SK-N-SH (cell line): ENCODE measurements around the gene CRIP2. TPM values are rescaled to one million over a fixed set of nuclear protein-coding genes. Genes with fewer than 3 reads are reported as not detected.

ENCODE experiments used
- CTCF ChIA-PET: fragments of 300-600, 350-600 bp; formaldehyde crosslinking; extraction: SDS; loops from one replicate; lab custom pipeline; 2021; lab: Yijun Ruan, JAX
- POLR2A ChIA-PET: fragments of 350-600 bp; sonication (Branson Sonifier 250); formaldehyde crosslinking; extraction: SDS; loops from one replicate; lab custom pipeline; 2020; ENCODE audit warnings: antibody characterized with exemption, inconsistent platforms; lab: Yijun Ruan, JAX
- DNase-seq: peaks from one replicate; pipeline ENCODE4 v3.0.0; 2012
- H2AFZ ChIP-seq: fragments of 200-600 bp; sonication (generic); 2 replicates; pipeline ENCODE4 v1.8.1; 2016; ENCODE audit warnings: antibody characterized with exemption, mild to moderate bottlenecking, low read depth
- H3F3A ChIP-seq: fragments of 200-600 bp; sonication (generic); replicated peaks from 2 replicates; pipeline ENCODE3; 2016; ENCODE audit warnings: antibody characterized with exemption, mild to moderate bottlenecking; ENCODE audit not compliant: insufficient read depth
- H3K27ac ChIP-seq, 2 experiments: fragments of 200-500 bp in 1 of 2; fragments of 200-600 bp in 1 of 2; sonication (Bioruptor generic) in 1 of 2; sonication (generic), shearing (Covaris generic) in 1 of 2; 2 replicates each; pipeline versions ENCODE4 v1.5.1 to v1.6.1; 2014 to 2016; ENCODE audit warnings: low read depth in 2 of 2, inconsistent platforms in 1 of 2, low read length in 1 of 2, mild to moderate bottlenecking in 1 of 2, mixed read lengths in 1 of 2
- H3K27me3 ChIP-seq: fragments of 200-600 bp; sonication (generic), shearing (Covaris generic); 2 replicates; pipeline ENCODE4 v1.6.1; 2016; ENCODE audit warnings: mixed run types; ENCODE audit not compliant: insufficient read depth
- H3K36me3 ChIP-seq, 2 experiments: fragments of 200-500 bp in 1 of 2; fragments of 200-600 bp in 1 of 2; sonication (Bioruptor generic) in 1 of 2; sonication (generic) in 1 of 2; replicated peaks in 1 of 2; 2 replicates each; pipeline versions ENCODE3 to v1.5.1; 2014 to 2016; ENCODE audit warnings: low read length in 1 of 2, mild to moderate bottlenecking in 1 of 2; ENCODE audit not compliant: insufficient read depth in 2 of 2, control insufficient read depth in 1 of 2
- H3K4me1 ChIP-seq, 2 experiments: fragments of 200-500 bp in 1 of 2; fragments of 200-600 bp in 1 of 2; sonication (Bioruptor generic) in 1 of 2; sonication (generic), shearing (Covaris generic) in 1 of 2; 2 replicates each; pipeline versions ENCODE4 v1.5.1 to v1.6.1; 2014 to 2016; ENCODE audit warnings: low read depth in 1 of 2, low read length in 1 of 2, mixed run types in 1 of 2; ENCODE audit not compliant: insufficient read depth in 2 of 2, control insufficient read depth in 1 of 2
- H3K4me2 ChIP-seq: fragments of 200-600 bp; sonication (generic), shearing (Covaris generic); 2 replicates; pipeline ENCODE4 v1.6.1; 2017; ENCODE audit warnings: mixed run types
- H3K4me3 ChIP-seq, 2 experiments: fragments of 200-500 bp in 1 of 2; fragments of 200-600 bp in 1 of 2; sonication (Bioruptor generic) in 1 of 2; sonication (generic), shearing (Covaris generic) in 1 of 2; 2 replicates each; pipeline versions ENCODE4 v1.5.1 to v1.8.1; 2014 to 2016; ENCODE audit warnings: low read depth in 2 of 2, inconsistent platforms in 1 of 2, low read length in 1 of 2, mild to moderate bottlenecking in 1 of 2, mixed read lengths in 1 of 2, moderate library complexity in 1 of 2
- H3K79me2 ChIP-seq: fragments of 200-600 bp; sonication (generic); 2 replicates; pipeline ENCODE4 v1.8.1; 2017; ENCODE audit warnings: mild to moderate bottlenecking; ENCODE audit not compliant: insufficient read depth
- H3K9ac ChIP-seq: fragments of 200-600 bp; sonication (generic); 2 replicates; pipeline ENCODE4 v1.6.1; 2017; ENCODE audit warnings: mixed run types
- H3K9me2 ChIP-seq: fragments of 200-600 bp; sonication (generic); 2 replicates; pipeline ENCODE4 v1.6.1; 2017; ENCODE audit warnings: mixed run types
- H3K9me3 ChIP-seq: fragments of 200-600 bp; sonication (generic); 2 replicates; pipeline ENCODE4 v1.6.1; 2017; ENCODE audit warnings: mixed run types, mild to moderate bottlenecking, moderate library complexity
- H4K20me1 ChIP-seq: fragments of 200-600 bp; sonication (generic); 2 replicates; pipeline ENCODE4 v1.6.1; 2017; ENCODE audit warnings: mild to moderate bottlenecking, mixed run types; ENCODE audit not compliant: insufficient read depth
- CHD2 ChIP-seq: fragments of 150-350 bp; IDR thresholded peaks from 2 replicates; pipeline ENCODE4 v1.6.1; 2018; ENCODE audit warnings: low read length; ENCODE audit not compliant: partially characterized antibody
- ELF1 ChIP-seq: IDR thresholded peaks from 2 replicates; pipeline ENCODE4 v1.4.0; 2012
- EP300 ChIP-seq, 2 experiments: IDR thresholded peaks; 2 replicates each; pipeline versions ENCODE4 v1.4.0 to v1.6.1; 2012; ENCODE audit warnings: borderline replicate concordance in 1 of 2, low read depth in 1 of 2, low read length in 1 of 2
- FOSL2 ChIP-seq: IDR thresholded peaks from 2 replicates; pipeline ENCODE4 v1.4.0; 2012; ENCODE audit warnings: low read depth, mild to moderate bottlenecking, moderate library complexity, borderline replicate concordance
- FOXJ3 ChIP-seq: sonication (generic); formaldehyde crosslinking; IDR thresholded peaks from 2 replicates; pipeline ENCODE4 v1.5.1; 2020; ENCODE audit warnings: mild to moderate bottlenecking, missing genetic modification reagents
- GABPA ChIP-seq: IDR thresholded peaks from 2 replicates; pipeline ENCODE4 v1.4.0; 2012; ENCODE audit warnings: low read depth, mild to moderate bottlenecking
- GATA2 ChIP-seq: sonication (generic); formaldehyde crosslinking; IDR thresholded peaks from 2 replicates; pipeline ENCODE4 v1.5.0; 2020; ENCODE audit warnings: mild to moderate bottlenecking, missing genetic modification reagents
- MXI1 ChIP-seq: IDR thresholded peaks from 2 replicates; pipeline ENCODE4 v1.6.1; 2012; ENCODE audit warnings: mild to moderate bottlenecking, low read depth, low read length, improper control_type of control experiment
- RAD21 ChIP-seq: IDR thresholded peaks from 2 replicates; pipeline ENCODE4 v1.6.1; 2012; ENCODE audit warnings: mild to moderate bottlenecking, low read length
- RCOR1 ChIP-seq: fragments of 150-350 bp; IDR thresholded peaks from 2 replicates; pipeline ENCODE4 v1.6.1; 2017; ENCODE audit warnings: antibody characterized with exemption, low read length
- SIN3A ChIP-seq: IDR thresholded peaks from 2 replicates; pipeline ENCODE4 v1.6.1; 2012; ENCODE audit warnings: low read depth, mild to moderate bottlenecking, low read length, moderate library complexity, borderline replicate concordance
- YY1 ChIP-seq: IDR thresholded peaks from 2 replicates; pipeline ENCODE4 v1.4.0; 2012; ENCODE audit warnings: low read depth, mild to moderate bottlenecking
- WGBS: methylation state at CpG from one replicate; pipeline ENCODE4 v1.1.6; 2017; ENCODE audit warnings: low lambda C conversion rate; 5-methylcytosine and 5-hydroxymethylcytosine counted together
- polyA plus RNA-seq, 3 experiments: library from polyadenylated mRNA; depleted of rRNA; stranded (reverse); fragments of >200 nt; gene quantifications; 2 replicates each; pipeline ENCODE4 v1.2.3, GENCODE V29; 2012
- TF ChIP-seq, protein P1 (sequence below): IDR thresholded peaks from 2 replicates; pipeline ENCODE4 v1.6.1; 2012; ENCODE audit warnings: mild to moderate bottlenecking, low read depth, low read length, moderate library complexity
- TF ChIP-seq, protein P2 (sequence below): IDR thresholded peaks from 2 replicates; pipeline ENCODE4 v1.4.0; 2012; ENCODE audit warnings: low read depth
- TF ChIP-seq, protein P3 (sequence below): fragments of 150-350 bp; IDR thresholded peaks from 2 replicates; pipeline ENCODE4 v1.6.1; 2017; ENCODE audit warnings: antibody characterized with exemption, low read length, low read depth, borderline replicate concordance
- TF ChIP-seq, protein P4 (sequence below): IDR thresholded peaks from 2 replicates; pipeline ENCODE4 v1.4.0; 2012; ENCODE audit warnings: low read depth, borderline replicate concordance
- TF ChIP-seq, protein P5 (sequence below): IDR thresholded peaks from 2 replicates; pipeline ENCODE4; 2012

CRIP2 gene
- polyA plus RNA-seq, 1 of the 3 experiments (the other 2 are of a cell fraction): 335 TPM

DNA sequence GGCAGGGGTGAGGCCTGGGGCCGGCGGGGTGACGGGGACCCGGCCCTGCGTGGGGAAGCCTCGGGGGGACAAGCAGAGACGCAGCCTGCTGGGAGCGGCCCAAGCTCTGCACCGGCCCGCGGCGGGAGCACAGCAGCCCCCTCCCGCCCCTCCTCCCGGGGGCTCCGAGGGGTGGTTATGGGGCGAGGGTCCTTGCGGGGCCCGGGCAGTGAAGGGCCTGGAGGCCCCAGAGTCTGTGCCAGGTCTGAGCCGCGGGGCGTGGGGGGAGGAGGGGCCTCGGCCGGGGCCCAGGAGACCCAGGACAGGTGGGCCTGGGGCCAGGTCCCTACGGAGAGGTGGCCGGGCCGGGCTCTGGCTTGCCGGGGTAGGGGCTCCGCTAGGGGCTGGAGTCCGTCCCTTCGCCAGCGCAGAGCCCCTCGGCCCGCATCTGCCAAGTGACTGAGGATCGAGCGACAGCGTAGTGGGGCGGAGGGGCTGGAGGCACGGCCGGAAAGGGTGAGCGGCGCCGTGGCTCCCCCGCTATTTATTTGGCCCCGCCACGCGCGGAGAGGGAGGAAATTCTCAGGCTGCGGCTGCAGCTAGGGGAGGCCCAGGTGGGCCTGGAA lies 52.3 kb downstream of the CRIP2 start:
- no peaks in the 10 kb centered on the region for H3K9me2 ChIP-seq
- no peaks in the 10 kb centered on the region; the same call in 1 of the 2 replicates for H3K27me3 ChIP-seq
- peak overlapping the region; percentile 64 to 69 for H3K4me3 ChIP-seq
- TF ChIP-seq GABPA: no peak
- TF ChIP-seq, all 33 proteins: peak for 0
- peak overlapping the region; percentile 66 for H3K9ac ChIP-seq
- H3K36me3 ChIP-seq: peaks cover 0 to 2% of the 10 kb centered on the region in 2 experiments
- ChIA-PET CTCF (interaction anchor here (1.0 to 5.8 kb wide), 7 partner anchors 9 to 78 kb away, joined by 3 to 61 read pairs (median 9); partner anchors contain the start of gene TEDC1), POLR2A (interaction anchor here (0.5 kb wide), 1 partner anchor 175 kb away, joined by 4 read pairs; no protein-coding TSS in a partner anchor)
- no peaks in the 10 kb centered on the region for H3K9me3 ChIP-seq
- 9% methylated on average over 9 of the region's 48 CpGs for WGBS
- no peaks in the 10 kb centered on the region for H4K20me1 ChIP-seq
- H3K4me1 ChIP-seq: peaks cover 4 to 17% of the 10 kb centered on the region in 2 experiments; a peak in 2 of 4 replicates
- DNase-seq: peak; percentile 73
- H2AFZ ChIP-seq: 0 out of 2 replicates have a peak overlapping the region, but pooled peaks have one; percentile 35
- no peak overlapping the region for H3K27ac ChIP-seq
- peak overlapping the region; percentile 98 for H3K4me2 ChIP-seq
- H3K79me2 ChIP-seq: no peaks in the 10 kb centered on the region
- peaks cover 19% of the 10 kb centered on the region for H3F3A ChIP-seq

DNA sequence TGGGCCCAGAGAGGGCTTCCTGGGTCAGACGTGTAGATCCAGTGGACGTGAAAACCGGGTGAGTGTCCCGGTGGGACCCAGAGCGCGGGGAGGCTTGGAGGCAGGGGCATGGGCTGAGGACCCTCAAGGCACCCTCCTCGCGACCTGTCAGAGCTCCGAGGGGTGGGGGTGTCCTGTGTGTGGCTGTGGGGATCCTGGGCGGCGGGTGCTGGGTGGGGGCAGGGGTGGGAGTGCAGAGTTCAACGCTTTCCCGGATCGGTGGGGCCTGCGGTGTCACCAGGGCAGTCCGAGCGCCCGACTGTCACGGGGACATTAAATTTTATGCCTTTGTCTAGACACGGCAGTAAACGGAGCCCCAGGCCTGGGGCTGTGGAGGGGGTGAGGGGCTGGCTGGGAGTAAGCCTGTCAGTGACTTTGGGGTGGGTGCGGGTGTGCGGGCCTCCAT lies 52.8 kb downstream of the CRIP2 start:
- no peak for DNase-seq
- POLR2A ChIA-PET: no interaction called here
- whole genome bisulfite sequencing: 57% methylated on average over 12 of the region's 23 CpGs
- Histone ChIP-seq H3K27ac (no peak overlapping the region; a peak in 1 of 4 replicates), H3K79me2 (no peaks in the 10 kb centered on the region), H4K20me1 (no peaks in the 10 kb centered on the region), H3K9me3 (no peaks in the 10 kb centered on the region), H3K4me1 (peaks cover 4 to 17% of the 10 kb centered on the region in 2 experiments; a peak in 2 of 4 replicates), H3F3A (peaks cover 19% of the 10 kb centered on the region), H3K4me3 (peak overlapping the region; percentile 64 to 69), H3K9me2 (no peaks in the 10 kb centered on the region), H3K9ac (peak overlapping the region; percentile 66), H3K4me2 (peak overlapping the region; percentile 98), H3K27me3 (no peaks in the 10 kb centered on the region; the same call in 1 of the 2 replicates), H3K36me3 (peaks cover 0 to 2% of the 10 kb centered on the region in 2 experiments), H2AFZ (no peak overlapping the region)
- CTCF ChIA-PET: interaction anchor here (1.0 to 5.8 kb wide), 10 partner anchors 9 to 79 kb away, joined by 3 to 61 read pairs (median 6); partner anchors contain the start of genes CRIP1 and TEDC1
- TF ChIP-seq CHD2: no peak
- TF ChIP-seq, protein P1, sequence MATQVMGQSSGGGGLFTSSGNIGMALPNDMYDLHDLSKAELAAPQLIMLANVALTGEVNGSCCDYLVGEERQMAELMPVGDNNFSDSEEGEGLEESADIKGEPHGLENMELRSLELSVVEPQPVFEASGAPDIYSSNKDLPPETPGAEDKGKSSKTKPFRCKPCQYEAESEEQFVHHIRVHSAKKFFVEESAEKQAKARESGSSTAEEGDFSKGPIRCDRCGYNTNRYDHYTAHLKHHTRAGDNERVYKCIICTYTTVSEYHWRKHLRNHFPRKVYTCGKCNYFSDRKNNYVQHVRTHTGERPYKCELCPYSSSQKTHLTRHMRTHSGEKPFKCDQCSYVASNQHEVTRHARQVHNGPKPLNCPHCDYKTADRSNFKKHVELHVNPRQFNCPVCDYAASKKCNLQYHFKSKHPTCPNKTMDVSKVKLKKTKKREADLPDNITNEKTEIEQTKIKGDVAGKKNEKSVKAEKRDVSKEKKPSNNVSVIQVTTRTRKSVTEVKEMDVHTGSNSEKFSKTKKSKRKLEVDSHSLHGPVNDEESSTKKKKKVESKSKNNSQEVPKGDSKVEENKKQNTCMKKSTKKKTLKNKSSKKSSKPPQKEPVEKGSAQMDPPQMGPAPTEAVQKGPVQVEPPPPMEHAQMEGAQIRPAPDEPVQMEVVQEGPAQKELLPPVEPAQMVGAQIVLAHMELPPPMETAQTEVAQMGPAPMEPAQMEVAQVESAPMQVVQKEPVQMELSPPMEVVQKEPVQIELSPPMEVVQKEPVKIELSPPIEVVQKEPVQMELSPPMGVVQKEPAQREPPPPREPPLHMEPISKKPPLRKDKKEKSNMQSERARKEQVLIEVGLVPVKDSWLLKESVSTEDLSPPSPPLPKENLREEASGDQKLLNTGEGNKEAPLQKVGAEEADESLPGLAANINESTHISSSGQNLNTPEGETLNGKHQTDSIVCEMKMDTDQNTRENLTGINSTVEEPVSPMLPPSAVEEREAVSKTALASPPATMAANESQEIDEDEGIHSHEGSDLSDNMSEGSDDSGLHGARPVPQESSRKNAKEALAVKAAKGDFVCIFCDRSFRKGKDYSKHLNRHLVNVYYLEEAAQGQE: no peak
- TF ChIP-seq GABPA: no peak
- TF ChIP-seq EP300 (IDR thresholded peaks at IDR 0.05; ENCODE audit: borderline replicate concordance in 1 of 2, low read depth in 1 of 2, low read length in 1 of 2): no peak
- no peak for TF ChIP-seq FOSL2
- TF ChIP-seq GATA2 (CRISPR knock-in tag): no peak
- TF ChIP-seq RAD21: no peak
- TF ChIP-seq FOXJ3: no peak
- TF ChIP-seq, protein P2, sequence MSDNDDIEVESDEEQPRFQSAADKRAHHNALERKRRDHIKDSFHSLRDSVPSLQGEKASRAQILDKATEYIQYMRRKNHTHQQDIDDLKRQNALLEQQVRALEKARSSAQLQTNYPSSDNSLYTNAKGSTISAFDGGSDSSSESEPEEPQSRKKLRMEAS: no peak
- no peak for TF ChIP-seq ELF1
- TF ChIP-seq RCOR1: no peak
- no peak for TF ChIP-seq MXI1
- TF ChIP-seq, protein P3, sequence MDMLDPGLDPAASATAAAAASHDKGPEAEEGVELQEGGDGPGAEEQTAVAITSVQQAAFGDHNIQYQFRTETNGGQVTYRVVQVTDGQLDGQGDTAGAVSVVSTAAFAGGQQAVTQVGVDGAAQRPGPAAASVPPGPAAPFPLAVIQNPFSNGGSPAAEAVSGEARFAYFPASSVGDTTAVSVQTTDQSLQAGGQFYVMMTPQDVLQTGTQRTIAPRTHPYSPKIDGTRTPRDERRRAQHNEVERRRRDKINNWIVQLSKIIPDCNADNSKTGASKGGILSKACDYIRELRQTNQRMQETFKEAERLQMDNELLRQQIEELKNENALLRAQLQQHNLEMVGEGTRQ: no peak
- TF ChIP-seq SIN3A: no peak
- TF ChIP-seq, protein P4, sequence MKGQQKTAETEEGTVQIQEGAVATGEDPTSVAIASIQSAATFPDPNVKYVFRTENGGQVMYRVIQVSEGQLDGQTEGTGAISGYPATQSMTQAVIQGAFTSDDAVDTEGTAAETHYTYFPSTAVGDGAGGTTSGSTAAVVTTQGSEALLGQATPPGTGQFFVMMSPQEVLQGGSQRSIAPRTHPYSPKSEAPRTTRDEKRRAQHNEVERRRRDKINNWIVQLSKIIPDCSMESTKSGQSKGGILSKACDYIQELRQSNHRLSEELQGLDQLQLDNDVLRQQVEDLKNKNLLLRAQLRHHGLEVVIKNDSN: no peak
- TF ChIP-seq, protein P5, sequence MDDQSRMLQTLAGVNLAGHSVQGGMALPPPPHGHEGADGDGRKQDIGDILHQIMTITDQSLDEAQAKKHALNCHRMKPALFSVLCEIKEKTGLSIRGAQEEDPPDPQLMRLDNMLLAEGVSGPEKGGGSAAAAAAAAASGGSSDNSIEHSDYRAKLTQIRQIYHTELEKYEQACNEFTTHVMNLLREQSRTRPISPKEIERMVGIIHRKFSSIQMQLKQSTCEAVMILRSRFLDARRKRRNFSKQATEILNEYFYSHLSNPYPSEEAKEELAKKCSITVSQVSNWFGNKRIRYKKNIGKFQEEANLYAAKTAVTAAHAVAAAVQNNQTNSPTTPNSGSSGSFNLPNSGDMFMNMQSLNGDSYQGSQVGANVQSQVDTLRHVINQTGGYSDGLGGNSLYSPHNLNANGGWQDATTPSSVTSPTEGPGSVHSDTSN: no peak
- no peak for TF ChIP-seq YY1
